ENCODE results near the gene FMN2.

FMN2 gene

GRCh38 chr1:240385985-240386978, 294.6 kb downstream of the FMN2 start:
- in situ Hi-C loops (cut with MboI; ENCODE audit: low pct_unique_long_range_greater_than_20kb, low sequenced_read_pairs, unreplicated experiment): no loop called here
- DNase-seq (ENCODE audit: low spot score): no peak

GRCh38 chr1:240387051-240387450, 295.4 kb downstream of the FMN2 start:
- DNase-seq (ENCODE audit: low spot score): no peak
- in situ Hi-C loops (cut with MboI; ENCODE audit: low pct_unique_long_range_greater_than_20kb, low sequenced_read_pairs, unreplicated experiment): no loop called here
- TF ChIP-seq, protein P1, sequence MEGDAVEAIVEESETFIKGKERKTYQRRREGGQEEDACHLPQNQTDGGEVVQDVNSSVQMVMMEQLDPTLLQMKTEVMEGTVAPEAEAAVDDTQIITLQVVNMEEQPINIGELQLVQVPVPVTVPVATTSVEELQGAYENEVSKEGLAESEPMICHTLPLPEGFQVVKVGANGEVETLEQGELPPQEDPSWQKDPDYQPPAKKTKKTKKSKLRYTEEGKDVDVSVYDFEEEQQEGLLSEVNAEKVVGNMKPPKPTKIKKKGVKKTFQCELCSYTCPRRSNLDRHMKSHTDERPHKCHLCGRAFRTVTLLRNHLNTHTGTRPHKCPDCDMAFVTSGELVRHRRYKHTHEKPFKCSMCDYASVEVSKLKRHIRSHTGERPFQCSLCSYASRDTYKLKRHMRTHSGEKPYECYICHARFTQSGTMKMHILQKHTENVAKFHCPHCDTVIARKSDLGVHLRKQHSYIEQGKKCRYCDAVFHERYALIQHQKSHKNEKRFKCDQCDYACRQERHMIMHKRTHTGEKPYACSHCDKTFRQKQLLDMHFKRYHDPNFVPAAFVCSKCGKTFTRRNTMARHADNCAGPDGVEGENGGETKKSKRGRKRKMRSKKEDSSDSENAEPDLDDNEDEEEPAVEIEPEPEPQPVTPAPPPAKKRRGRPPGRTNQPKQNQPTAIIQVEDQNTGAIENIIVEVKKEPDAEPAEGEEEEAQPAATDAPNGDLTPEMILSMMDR (IDR thresholded peaks at IDR 0.05; ENCODE audit: extremely low read depth, insufficient read depth, missing control alignments): no peak

More at GRCh38 chr1:240385985-240386978, 294.6 kb downstream of the FMN2 start:
- TF ChIP-seq, protein P1 (IDR thresholded peaks at IDR 0.05; ENCODE audit: extremely low read depth, insufficient read depth, missing control alignments): no peak

- TF ChIP-seq, protein P1 (IDR thresholded peaks at IDR 0.05; ENCODE audit: extremely low read depth, insufficient read depth, missing control alignments): no peak
- in situ Hi-C loops (cut with MboI; ENCODE audit: low pct_unique_long_range_greater_than_20kb, low sequenced_read_pairs, unreplicated experiment): no loop called here
Observed at GRCh38 chr1:240391660-240392260, 300.1 kb downstream of the FMN2 start.

DNA sequence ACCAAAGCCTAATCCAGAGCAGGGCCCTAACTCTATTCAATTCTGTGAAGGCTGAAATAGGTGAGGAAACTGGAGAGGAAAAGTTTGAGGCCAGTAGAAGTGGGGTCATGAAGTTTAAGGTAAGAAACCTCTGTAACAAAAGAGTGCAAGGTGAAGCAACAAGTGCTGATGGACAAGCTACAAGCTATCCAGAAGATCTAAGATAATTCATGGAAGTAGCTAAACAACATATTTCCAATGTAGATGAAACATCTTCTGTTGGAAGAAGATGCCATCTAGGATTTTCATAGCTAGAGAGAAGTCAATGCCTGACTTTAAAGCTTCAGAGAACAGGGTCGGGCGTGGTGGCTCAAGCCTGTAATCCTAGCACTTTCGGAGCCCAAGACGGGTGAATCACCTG, 302.7 kb downstream of the FMN2 start:
- in situ Hi-C loops (cut with MboI; ENCODE audit: low pct_unique_long_range_greater_than_20kb, low sequenced_read_pairs, unreplicated experiment): no loop called here
- TF ChIP-seq, protein P1 (IDR thresholded peaks at IDR 0.05; ENCODE audit: extremely low read depth, insufficient read depth, missing control alignments): no peak
- no peak for DNase-seq (ENCODE audit: low spot score)

More at GRCh38 chr1:240391660-240392260, 300.1 kb downstream of the FMN2 start:
- no peak for DNase-seq (ENCODE audit: low spot score)

DNA sequence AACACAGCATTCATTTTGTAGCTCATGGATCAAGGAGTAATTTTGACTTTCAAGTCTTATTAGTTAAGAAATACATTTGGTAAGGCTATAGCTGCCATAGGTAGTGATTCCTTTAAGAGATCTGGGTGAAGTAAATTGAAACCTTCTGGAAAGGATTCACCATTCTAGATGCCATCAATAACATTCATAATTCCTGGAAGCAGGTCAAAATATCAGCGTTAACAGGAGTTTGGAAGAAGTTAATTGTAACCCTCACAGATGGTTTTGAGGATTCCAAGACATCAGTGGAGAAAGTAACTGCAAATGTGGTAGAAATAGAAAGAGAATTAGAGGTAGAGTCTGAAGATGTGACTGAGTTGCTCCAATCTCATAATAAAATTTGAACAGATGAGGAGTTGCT, 303.7 kb downstream of the FMN2 start:
- in situ Hi-C loops (cut with MboI; ENCODE audit: low pct_unique_long_range_greater_than_20kb, low sequenced_read_pairs, unreplicated experiment): no loop called here
- TF ChIP-seq, protein P1 (IDR thresholded peaks at IDR 0.05; ENCODE audit: extremely low read depth, insufficient read depth, missing control alignments): no peak

DNA sequence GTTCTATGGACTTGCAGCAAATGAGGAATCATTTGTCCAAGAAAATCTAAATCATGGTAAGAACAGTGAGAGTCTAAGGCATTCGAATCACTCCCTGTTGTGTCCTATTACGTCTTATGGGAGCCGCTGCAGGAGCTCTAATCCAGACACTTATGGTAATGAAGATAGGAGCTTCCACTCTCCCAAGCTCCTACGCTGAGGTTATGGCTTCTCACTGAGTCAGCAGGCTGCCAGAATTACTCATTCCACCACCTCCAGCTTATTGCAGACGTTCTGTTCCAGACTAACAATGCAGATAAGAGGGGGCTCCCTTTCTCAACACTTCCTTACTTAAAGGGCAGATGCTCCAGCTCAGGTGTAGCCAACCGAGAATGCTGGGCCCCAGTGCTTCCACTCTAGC, 307.7 kb downstream of the FMN2 start:
- in situ Hi-C loops (cut with MboI; ENCODE audit: low pct_unique_long_range_greater_than_20kb, low sequenced_read_pairs, unreplicated experiment): no loop called here
- TF ChIP-seq, protein P1 (IDR thresholded peaks at IDR 0.05; ENCODE audit: extremely low read depth, insufficient read depth, missing control alignments): no peak
- DNase-seq (ENCODE audit: low spot score): no peak

More for the DNA sequence above, 303.7 kb downstream of the FMN2 start:
- DNase-seq (ENCODE audit: low spot score): no peak
